Measurements from ENCODE around the gene RNF130. TPM values are rescaled to one million over a fixed set of nuclear protein-coding genes. Genes with fewer than 3 reads are reported as not detected.

RNF130 gene
- total RNA-seq, 1 experiment from 2014 or later, result 58.5 TPM

GRCh38 chr5:179981636-179982035 lies 89.9 kb downstream of the RNF130 start (continued):
- no peak for TF ChIP-seq IRF2 (CRISPR knock-in tag; IDR thresholded peaks at IDR 0.05; ENCODE audit: borderline replicate concordance, low read depth)
- TF ChIP-seq ZBTB21 (CRISPR knock-in tag; IDR thresholded peaks at IDR 0.05; ENCODE audit: borderline replicate concordance), result no peak
- no peak for TF ChIP-seq EMX1 (CRISPR knock-in tag; IDR thresholded peaks at IDR 0.05)
- TF ChIP-seq TEAD1 (CRISPR knock-in tag; IDR thresholded peaks at IDR 0.05), result no peak

- Mint-ChIP-seq H3K4me3 (no peak overlapping the region), H3K36me3 (peaks cover 20% of the 10 kb centered on the region), H3K27me3 (ENCODE audit: low read depth) (no peaks in the 10 kb centered on the region), H3K9me3 (no peaks in the 10 kb centered on the region), H3K4me1 (no peaks in the 10 kb centered on the region), H3K27ac (no peak overlapping the region)
- POLR2A ChIA-PET, result interaction anchor here (0.6 kb wide), 1 partner anchor 123 kb away, joined by 3 read pairs; no protein-coding TSS in a partner anchor
- CTCF ChIA-PET, result interaction anchor here (0.5 kb wide), 2 partner anchors 109 to 661 kb away, joined by 3 to 4 read pairs; no protein-coding TSS in a partner anchor
- DNase-seq (ENCODE audit: low spot score) (no peak), ATAC-seq (peak; percentile 41; the same call in 1 of the 2 replicates)
- TF ChIP-seq ATF2 (CRISPR knock-in tag; IDR thresholded peaks at IDR 0.05; ENCODE audit: borderline replicate concordance, low read depth), result no peak
- TF ChIP-seq PREB (CRISPR knock-in tag; IDR thresholded peaks at IDR 0.05; ENCODE audit: borderline replicate concordance), result no peak
- TF ChIP-seq TEAD1 (CRISPR knock-in tag; IDR thresholded peaks at IDR 0.05), result no peak
- no peak for TF ChIP-seq CREB1 (CRISPR knock-in tag; IDR thresholded peaks at IDR 0.05)
- TF ChIP-seq ZNF219 (CRISPR knock-in tag; IDR thresholded peaks at IDR 0.05; ENCODE audit: borderline replicate concordance), result no peak
- TF ChIP-seq EMX1 (CRISPR knock-in tag; IDR thresholded peaks at IDR 0.05), result no peak
- no peak for TF ChIP-seq FOXP4 (CRISPR knock-in tag; IDR thresholded peaks at IDR 0.05)
- no peak for TF ChIP-seq ZNF317 (CRISPR knock-in tag; IDR thresholded peaks at IDR 0.05; ENCODE audit: borderline replicate concordance, low read depth)
- no peak for TF ChIP-seq ZNF263 (CRISPR knock-in tag; IDR thresholded peaks at IDR 0.05; ENCODE audit: low read depth)
Measured at GRCh38 chr5:179980767-179981166, 90.8 kb downstream of the RNF130 start.

GRCh38 chr5:179978792-179979191 lies 92.8 kb downstream of the RNF130 start:
- Mint-ChIP-seq H3K4me3 (no peak overlapping the region), H3K27me3 (ENCODE audit: low read depth) (no peaks in the 10 kb centered on the region), H3K9me3 (no peaks in the 10 kb centered on the region), H3K27ac (no peak overlapping the region), H3K4me1 (no peaks in the 10 kb centered on the region; the same call in 1 of the 2 replicates), H3K36me3 (peaks cover 33% of the 10 kb centered on the region)
- ATAC-seq (no peak), DNase-seq (ENCODE audit: low spot score) (no peak)
- ChIA-PET POLR2A (no interaction called here), CTCF (interaction anchor here (0.6 kb wide), 1 partner anchor 111 kb away, joined by 6 read pairs; no protein-coding TSS in a partner anchor)
- no peak for TF ChIP-seq ERG (CRISPR knock-in tag; IDR thresholded peaks at IDR 0.05)

GRCh38 chr5:179975713-179976134 lies 95.8 kb downstream of the RNF130 start:
- ChIA-PET POLR2A (no interaction called here), CTCF (interaction anchor here (0.9 to 1.4 kb wide), 21 partner anchors 9 to 213 kb away, joined by 3 to 11 read pairs (median 5); partner anchors contain the start of genes MRNIP and TBC1D9B)
- Mint-ChIP-seq H3K4me3 (no peak overlapping the region), H3K9me3 (no peaks in the 10 kb centered on the region), H3K27me3 (ENCODE audit: low read depth) (no peaks in the 10 kb centered on the region), H3K27ac (peak overlapping the region; percentile 90), H3K4me1 (peaks cover 7% of the 10 kb centered on the region; the same call in 1 of the 2 replicates), H3K36me3 (peaks cover 36% of the 10 kb centered on the region)
- DNase-seq (ENCODE audit: low spot score), result no peak
- ATAC-seq, result no peak
- TF ChIP-seq IRF2 (CRISPR knock-in tag; IDR thresholded peaks at IDR 0.05; ENCODE audit: borderline replicate concordance, low read depth) (no peak), ZNF423 (CRISPR knock-in tag; IDR thresholded peaks at IDR 0.05) (no peak), ESRRA (CRISPR knock-in tag; IDR thresholded peaks at IDR 0.05; ENCODE audit: borderline replicate concordance) (no peak), ZNF425 (CRISPR knock-in tag; conservative IDR thresholded peaks at IDR 0.05) (no peak), ERG (CRISPR knock-in tag; IDR thresholded peaks at IDR 0.05) (no peak), ZNF263 (CRISPR knock-in tag; IDR thresholded peaks at IDR 0.05; ENCODE audit: low read depth) (no peak), ZBTB43 (CRISPR knock-in tag; IDR thresholded peaks at IDR 0.05) (no peak), CREB1 (CRISPR knock-in tag; IDR thresholded peaks at IDR 0.05) (no peak)
